Neural crest cell (in vitro differentiated cells): Measurements from ENCODE around the gene GPR62. TPM values are rescaled to one million over a fixed set of nuclear protein-coding genes. Genes with fewer than 3 reads are reported as not detected.

Experiments
- DNase-seq: peaks from one replicate; pipeline ENCODE4 v3.0.0; 2021; ENCODE audit warnings: low read depth, mixed read lengths, low spot score
- H3K27ac Mint-ChIP-seq: one replicate; pipeline ENCODE4 v1.8.0; 2021; ENCODE audit warnings: mild to moderate bottlenecking, mixed read lengths; ENCODE audit not compliant: unreplicated experiment
- H3K27me3 Mint-ChIP-seq: 2 replicates; pipeline ENCODE4 v1.8.0; 2021; ENCODE audit warnings: low read depth, mild to moderate bottlenecking, mixed read lengths
- H3K36me3 Mint-ChIP-seq: 2 replicates; pipeline ENCODE4 v1.8.0; 2021; ENCODE audit warnings: low read depth, mild to moderate bottlenecking, mixed read lengths
- H3K4me1 Mint-ChIP-seq: 2 replicates; pipeline ENCODE4 v1.8.0; 2021; ENCODE audit warnings: mixed read lengths
- H3K4me3 Mint-ChIP-seq: one replicate; pipeline ENCODE4 v1.8.0; 2021; ENCODE audit warnings: mild to moderate bottlenecking, mixed read lengths
- H3K9me3 Mint-ChIP-seq: 2 replicates; pipeline ENCODE4 v1.8.0; 2021; ENCODE audit warnings: mixed read lengths
- total RNA-seq: library from RNA; stranded (reverse); gene quantifications from 2 replicates; pipeline ENCODE4 v1.2.1, GENCODE V29; 2021
- TF ChIP-seq, protein P1 (sequence below): fragments of 200-600 bp; sonication (generic); conservative IDR thresholded peaks from 2 replicates; pipeline ENCODE4 v1.5.0; 2021; ENCODE audit warnings: antibody characterized with exemption, mild to moderate bottlenecking

The GPR62 gene
- total RNA-seq, 1 donor from 2014 or later: 0.23 TPM

DNA sequence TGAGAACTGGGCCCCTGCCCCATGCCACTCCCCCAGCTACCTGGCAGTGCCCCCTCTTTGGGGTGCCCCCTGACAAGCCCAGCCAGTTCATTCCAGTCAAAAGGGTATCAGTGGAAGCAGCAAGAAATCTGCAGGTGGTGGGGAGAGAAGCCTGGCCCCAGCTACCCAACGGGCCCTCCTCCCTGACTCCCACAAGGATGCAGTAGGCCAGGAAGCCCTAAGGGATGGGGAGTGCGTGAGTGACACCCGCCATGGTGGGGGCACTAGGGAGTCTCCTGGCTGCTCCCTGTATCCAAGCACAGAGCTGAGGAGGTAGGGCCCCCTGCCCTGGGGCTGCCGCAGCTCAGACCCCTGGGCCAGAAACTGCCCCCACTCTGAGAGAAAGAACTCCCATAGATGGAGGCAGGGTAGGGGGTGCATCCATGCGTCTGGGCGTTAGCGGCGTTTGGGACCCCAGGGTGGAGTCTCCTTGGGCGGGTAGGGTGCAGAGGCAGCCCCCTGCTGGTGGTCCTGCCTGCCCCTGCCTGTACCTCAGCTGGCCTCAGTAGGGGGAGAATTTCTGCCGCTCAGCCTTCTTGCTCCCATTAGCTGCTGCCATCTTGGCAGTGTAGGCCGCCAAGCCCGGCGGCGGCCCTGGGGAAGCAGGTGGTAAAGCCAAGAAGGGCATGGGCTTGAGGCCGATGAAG, 2.5 kb downstream of the GPR62 start:
- peaks cover 28% of the 10 kb centered on the region for H3K4me1 Mint-ChIP-seq
- H3K36me3 Mint-ChIP-seq: peaks cover 4% of the 10 kb centered on the region
- H3K27me3 Mint-ChIP-seq: peaks cover 27% of the 10 kb centered on the region
- peak overlapping the region; percentile 62 for H3K4me3 Mint-ChIP-seq
- H3K27ac Mint-ChIP-seq: no peak overlapping the region
- TF ChIP-seq, protein P1, sequence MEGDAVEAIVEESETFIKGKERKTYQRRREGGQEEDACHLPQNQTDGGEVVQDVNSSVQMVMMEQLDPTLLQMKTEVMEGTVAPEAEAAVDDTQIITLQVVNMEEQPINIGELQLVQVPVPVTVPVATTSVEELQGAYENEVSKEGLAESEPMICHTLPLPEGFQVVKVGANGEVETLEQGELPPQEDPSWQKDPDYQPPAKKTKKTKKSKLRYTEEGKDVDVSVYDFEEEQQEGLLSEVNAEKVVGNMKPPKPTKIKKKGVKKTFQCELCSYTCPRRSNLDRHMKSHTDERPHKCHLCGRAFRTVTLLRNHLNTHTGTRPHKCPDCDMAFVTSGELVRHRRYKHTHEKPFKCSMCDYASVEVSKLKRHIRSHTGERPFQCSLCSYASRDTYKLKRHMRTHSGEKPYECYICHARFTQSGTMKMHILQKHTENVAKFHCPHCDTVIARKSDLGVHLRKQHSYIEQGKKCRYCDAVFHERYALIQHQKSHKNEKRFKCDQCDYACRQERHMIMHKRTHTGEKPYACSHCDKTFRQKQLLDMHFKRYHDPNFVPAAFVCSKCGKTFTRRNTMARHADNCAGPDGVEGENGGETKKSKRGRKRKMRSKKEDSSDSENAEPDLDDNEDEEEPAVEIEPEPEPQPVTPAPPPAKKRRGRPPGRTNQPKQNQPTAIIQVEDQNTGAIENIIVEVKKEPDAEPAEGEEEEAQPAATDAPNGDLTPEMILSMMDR: no peak
- DNase-seq: no peak
- H3K9me3 Mint-ChIP-seq: no peaks in the 10 kb centered on the region

DNA sequence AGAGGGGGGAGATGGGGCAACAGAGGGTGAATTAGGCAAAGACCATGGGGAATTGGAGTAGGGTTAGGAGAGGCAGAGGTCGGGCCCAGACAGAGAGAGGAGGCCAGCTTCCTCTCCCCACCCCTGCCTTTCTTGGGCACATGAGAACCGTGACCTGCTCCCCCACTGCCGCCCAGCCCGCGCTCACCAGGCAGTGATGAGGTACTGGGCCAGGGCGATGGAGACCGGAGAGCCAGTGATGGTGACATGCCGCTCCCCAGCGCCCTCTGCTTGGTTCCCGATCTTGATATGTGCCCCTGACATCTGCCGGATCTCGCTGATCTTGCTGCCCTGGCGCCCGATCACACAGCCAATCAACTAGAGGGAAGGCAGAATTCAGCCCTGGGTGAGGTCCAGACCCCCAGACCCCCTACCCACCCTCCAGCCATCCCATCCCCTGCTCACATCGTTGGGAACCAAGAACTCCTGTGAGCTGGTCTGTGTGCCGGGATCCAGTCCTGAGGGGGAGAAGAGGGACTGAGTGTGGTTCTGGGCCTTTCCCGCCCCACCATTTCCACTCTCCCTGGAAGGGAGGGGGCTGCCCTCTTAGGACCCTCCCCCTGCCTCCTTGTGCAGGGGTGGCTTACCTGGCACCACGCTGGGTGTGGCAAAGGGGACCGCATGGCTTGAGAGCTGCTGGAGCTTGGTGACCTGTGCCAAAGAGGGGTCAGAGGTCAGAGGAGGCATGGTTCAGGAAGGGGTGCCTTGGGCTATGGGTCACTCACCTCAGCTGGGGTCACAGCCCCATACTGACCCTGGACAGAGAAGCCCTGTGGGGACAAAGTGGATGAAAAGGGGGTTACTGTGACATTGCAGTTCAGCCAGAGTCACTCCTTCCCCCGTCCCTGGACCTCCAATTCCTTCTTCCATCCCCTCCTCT, 3.7 kb downstream of the GPR62 start:
- TF ChIP-seq, protein P1: no peak
- peaks cover 17% of the 10 kb centered on the region for H3K27me3 Mint-ChIP-seq
- DNase-seq: no peak
- no peak overlapping the region for H3K27ac Mint-ChIP-seq
- peak overlapping the region; percentile 62 for H3K4me3 Mint-ChIP-seq
- peaks cover 4% of the 10 kb centered on the region for H3K36me3 Mint-ChIP-seq
- H3K9me3 Mint-ChIP-seq: no peaks in the 10 kb centered on the region
- H3K4me1 Mint-ChIP-seq: peaks cover 25% of the 10 kb centered on the region

DNA sequence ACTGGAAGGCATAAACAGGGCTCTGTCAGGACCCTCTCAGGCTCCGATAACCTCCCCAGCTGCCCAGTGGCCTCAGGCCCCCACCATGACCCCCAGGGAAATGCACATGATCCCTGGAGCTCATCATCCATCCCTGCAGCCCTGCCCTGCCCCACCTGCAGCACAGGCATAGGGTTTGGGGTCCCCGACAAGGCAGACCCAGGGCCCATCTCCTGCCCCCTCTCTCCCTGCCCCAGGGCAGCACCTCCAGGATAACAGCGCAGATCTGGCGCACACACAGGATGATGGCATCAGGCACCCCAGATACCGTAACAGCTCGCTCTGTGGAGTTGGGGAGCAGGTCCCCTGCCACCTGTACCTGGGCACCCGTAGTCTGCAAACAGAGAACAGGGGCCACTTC, 4.5 kb downstream of the GPR62 start:
- H3K27me3 Mint-ChIP-seq: peaks cover 10% of the 10 kb centered on the region
- H3K9me3 Mint-ChIP-seq: no peaks in the 10 kb centered on the region
- no peak for DNase-seq
- no peak overlapping the region for H3K27ac Mint-ChIP-seq
- no peak overlapping the region for H3K4me3 Mint-ChIP-seq
- TF ChIP-seq, protein P1: no peak
- H3K36me3 Mint-ChIP-seq: peaks cover 4% of the 10 kb centered on the region
- peaks cover 28% of the 10 kb centered on the region for H3K4me1 Mint-ChIP-seq

DNA sequence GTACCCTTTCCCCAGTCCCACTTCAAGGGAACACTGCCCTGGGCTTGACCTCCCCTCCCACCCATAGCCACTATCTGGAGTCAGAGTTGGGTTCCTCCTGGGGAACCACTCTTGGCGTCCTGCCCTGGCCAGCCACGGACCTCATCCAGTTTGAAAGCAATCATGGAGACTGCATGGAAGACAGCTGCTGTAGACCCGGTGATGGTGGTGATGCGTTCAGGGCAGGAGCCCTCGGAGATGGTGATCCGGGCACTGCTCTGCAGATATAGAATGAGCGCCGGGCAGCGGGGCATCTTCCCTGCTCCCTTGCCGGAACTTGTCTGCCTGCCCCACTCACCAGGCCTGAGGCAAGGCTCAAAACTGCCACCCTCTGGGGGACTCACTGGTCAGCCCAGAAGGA, 5.2 kb downstream of the GPR62 start:
- Mint-ChIP-seq H3K4me1 (peaks cover 35% of the 10 kb centered on the region), H3K27ac (no peak overlapping the region), H3K9me3 (no peaks in the 10 kb centered on the region), H3K4me3 (no peak overlapping the region), H3K36me3 (peaks cover 4% of the 10 kb centered on the region), H3K27me3 (peaks cover 5% of the 10 kb centered on the region)
- TF ChIP-seq, protein P1: no peak
- DNase-seq: no peak

DNA sequence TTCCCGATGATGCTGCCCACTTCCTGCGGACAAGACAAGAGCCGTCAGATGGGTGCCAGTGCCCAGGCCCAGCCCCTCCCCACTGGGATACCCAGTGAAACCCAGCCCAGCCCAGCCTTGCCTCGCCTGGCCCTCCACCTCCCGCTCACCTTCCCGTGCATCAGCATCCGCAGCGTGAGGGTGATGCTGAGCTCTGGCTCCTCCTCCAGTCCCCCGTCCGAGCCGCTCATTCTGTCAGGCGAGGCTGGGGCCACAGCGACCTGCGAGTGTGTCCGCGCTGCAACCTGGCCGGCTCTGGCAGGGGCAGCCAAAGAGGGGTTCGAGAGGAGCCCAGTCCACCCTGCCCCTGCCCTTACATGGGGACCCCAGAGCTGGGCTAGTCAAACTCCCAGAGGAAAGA, 5.8 kb downstream of the GPR62 start:
- H3K9me3 Mint-ChIP-seq: no peaks in the 10 kb centered on the region
- TF ChIP-seq, protein P1: no peak
- peak overlapping the region; percentile 71 for H3K4me3 Mint-ChIP-seq
- peaks cover 4% of the 10 kb centered on the region for H3K36me3 Mint-ChIP-seq
- peaks cover 41% of the 10 kb centered on the region for H3K4me1 Mint-ChIP-seq
- H3K27ac Mint-ChIP-seq: peak overlapping the region; percentile 44
- no peak for DNase-seq
- H3K27me3 Mint-ChIP-seq: peaks cover 5% of the 10 kb centered on the region
